ENCODE measurements around the gene NT5C3A. TPM values are rescaled to one million over a fixed set of nuclear protein-coding genes. Genes with fewer than 3 reads are reported as not detected.

Gene NT5C3A
- total and polyA plus RNA-seq, 7 experiments from 2014 or later, result 36.6 to 64.8 (median 48.5) TPM

DNA sequence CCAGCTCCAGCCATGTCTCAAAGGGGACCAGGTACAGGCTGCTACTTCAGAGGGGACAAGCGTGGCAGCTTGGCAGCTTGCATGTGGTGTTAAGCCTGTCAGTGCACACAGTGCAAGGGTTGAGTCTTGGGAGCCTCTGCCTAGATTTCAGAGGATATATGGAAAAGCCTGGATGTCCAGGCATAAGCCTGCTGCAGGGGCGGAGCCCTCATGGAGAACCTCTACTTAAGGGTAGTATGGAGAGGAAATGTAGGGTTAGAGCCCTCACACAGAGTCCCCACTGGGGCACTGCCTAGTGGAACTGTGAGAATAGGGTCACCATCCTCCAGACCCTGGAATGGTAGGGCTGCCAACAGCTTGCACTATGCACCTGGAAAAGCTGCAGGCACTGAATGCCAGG, 7.7 kb upstream of the NT5C3A start:
- POLR2A ChIA-PET, result no interaction called here
- H3K4me1 Mint-ChIP-seq, result no peaks in the 10 kb centered on the region

DNA sequence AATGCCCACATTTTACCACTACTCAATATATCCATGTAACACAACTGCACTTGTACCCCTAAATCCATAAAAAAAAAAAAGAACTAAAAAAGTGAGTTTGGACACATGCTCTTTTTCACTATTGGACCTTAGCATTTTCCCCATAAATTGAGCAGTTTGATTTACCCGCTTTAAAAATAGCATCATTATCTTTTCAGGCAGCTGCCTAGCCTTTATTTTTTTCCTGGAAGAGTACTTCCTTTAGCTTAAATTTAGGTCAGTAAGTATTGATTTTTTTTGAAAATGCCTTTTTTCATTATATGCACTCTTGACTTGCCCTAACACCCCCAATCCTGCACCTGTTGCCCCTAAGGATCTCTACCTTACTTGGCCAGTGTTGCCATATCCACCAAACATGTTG, 5.3 kb upstream of the NT5C3A start:
- ChIA-PET POLR2A (interaction anchor here (0.8 to 1.1 kb wide), 2 partner anchors 41 to 283 kb away, joined by 3 to 5 read pairs; no protein-coding TSS in a partner anchor), CTCF (no interaction called here)
- no peak overlapping the region for H3K4me3 Mint-ChIP-seq
- H3K4me3 ChIP-seq (ENCODE audit: low read length), result no peak overlapping the region
- H3K9me3 ChIP-seq (ENCODE audit: control insufficient read depth in 2 of 3, low read length in 3 of 3), result peaks cover 0 to 16% (median 0%) of the 10 kb centered on the region in 3 experiments
- no peak for ATAC-seq
- H3K9me3 Mint-ChIP-seq, result peaks cover 0 to 59% (median 27%) of the 10 kb centered on the region in 11 donors
- H3K27ac Mint-ChIP-seq, result no peak overlapping the region
- H3K27ac ChIP-seq (ENCODE audit: low read depth, low read length), result no peak overlapping the region
- no peaks in the 10 kb centered on the region for H3K36me3 ChIP-seq (ENCODE audit: control insufficient read depth in 2 of 3, insufficient read depth in 3 of 3, low read length in 3 of 3)
- H3K27me3 Mint-ChIP-seq, result peaks cover 0 to 24% (median 16%) of the 10 kb centered on the region in 5 donors
- DNase-seq, result no peak
- peaks cover 5 to 7% of the 10 kb centered on the region in 2 donors for H3K4me1 ChIP-seq (ENCODE audit: control insufficient read depth in 2 of 2, insufficient read depth in 2 of 2, low read length in 2 of 2)
- H3K27me3 ChIP-seq (ENCODE audit: control insufficient read depth in 2 of 2, insufficient read depth in 2 of 2, low read length in 2 of 2), result no peaks in the 10 kb centered on the region
- peaks cover 3 to 11% (median 7%) of the 10 kb centered on the region in 7 donors for H3K4me1 Mint-ChIP-seq
- intact Hi-C loops (cut with micrococcal nuclease), result no loop called here
- H3K36me3 Mint-ChIP-seq, result peaks cover 7 to 17% (median 8%) of the 10 kb centered on the region in 5 donors

More for the DNA sequence above, 7.7 kb upstream of the NT5C3A start:
- Histone ChIP-seq H3K4me3 (ENCODE audit: low read length) (no peak overlapping the region), H3K27ac (ENCODE audit: low read depth, low read length) (no peak overlapping the region), H3K36me3 (ENCODE audit: control insufficient read depth in 2 of 3, insufficient read depth in 3 of 3, low read length in 3 of 3) (no peaks in the 10 kb centered on the region), H3K4me1 (ENCODE audit: control insufficient read depth in 2 of 2, insufficient read depth in 2 of 2, low read length in 2 of 2) (no peaks in the 10 kb centered on the region), H3K9me3 (ENCODE audit: control insufficient read depth in 2 of 3, low read length in 3 of 3) (peaks cover 0 to 16% (median 0%) of the 10 kb centered on the region in 3 experiments), H3K27me3 (ENCODE audit: control insufficient read depth in 2 of 2, insufficient read depth in 2 of 2, low read length in 2 of 2) (no peaks in the 10 kb centered on the region)
- no peak for DNase-seq
- no peak for ATAC-seq
- intact Hi-C loops (cut with micrococcal nuclease), result no loop called here
- Mint-ChIP-seq H3K27ac (no peak overlapping the region), H3K36me3 (peaks cover 4 to 17% (median 8%) of the 10 kb centered on the region in 5 donors), H3K9me3 (peaks cover 0 to 53% (median 25%) of the 10 kb centered on the region in 11 donors), H3K4me3 (no peak overlapping the region), H3K27me3 (peaks cover 8 to 34% (median 20%) of the 10 kb centered on the region in 5 donors)
- CTCF ChIA-PET, result no interaction called here

DNA sequence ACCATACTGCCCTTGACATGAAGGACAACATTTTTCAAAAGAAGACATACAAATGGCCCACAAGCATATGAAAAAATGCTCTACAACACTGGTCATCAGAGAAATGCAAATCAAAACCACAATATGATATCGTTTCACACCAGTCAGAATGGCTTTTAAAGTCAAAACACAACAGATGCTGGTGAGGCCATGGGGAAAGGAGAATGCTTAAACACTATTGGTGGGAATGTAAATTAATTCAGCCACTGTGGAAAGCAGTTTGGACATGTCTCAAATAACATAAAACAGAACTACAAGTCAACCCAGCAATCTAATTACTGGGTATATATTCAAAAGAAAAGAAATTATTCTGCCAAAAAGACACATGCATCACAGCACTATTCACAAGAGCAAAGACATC, 4.2 kb upstream of the NT5C3A start:
- no peak overlapping the region for H3K4me3 Mint-ChIP-seq
- Histone ChIP-seq H3K27me3 (ENCODE audit: control insufficient read depth in 2 of 2, insufficient read depth in 2 of 2, low read length in 2 of 2) (no peaks in the 10 kb centered on the region), H3K4me3 (ENCODE audit: low read length) (no peak overlapping the region), H3K4me1 (ENCODE audit: control insufficient read depth in 2 of 2, insufficient read depth in 2 of 2, low read length in 2 of 2) (peaks cover 7% of the 10 kb centered on the region in 2 donors), H3K27ac (ENCODE audit: low read depth, low read length) (no peak overlapping the region), H3K9me3 (ENCODE audit: control insufficient read depth in 2 of 3, low read length in 3 of 3) (peaks cover 0 to 16% (median 0%) of the 10 kb centered on the region in 3 experiments), H3K36me3 (ENCODE audit: control insufficient read depth in 2 of 3, insufficient read depth in 3 of 3, low read length in 3 of 3) (no peaks in the 10 kb centered on the region)
- H3K9me3 Mint-ChIP-seq, result peaks cover 0 to 52% (median 25%) of the 10 kb centered on the region in 11 donors
- H3K27ac Mint-ChIP-seq, result no peak overlapping the region
- intact Hi-C loops (cut with micrococcal nuclease), result no loop called here
- peaks cover 3 to 14% (median 10%) of the 10 kb centered on the region in 7 donors for H3K4me1 Mint-ChIP-seq
- POLR2A ChIA-PET, result no interaction called here
- peaks cover 7 to 15% (median 8%) of the 10 kb centered on the region in 5 donors for H3K36me3 Mint-ChIP-seq
- DNase-seq, result no peak
- no peak for ATAC-seq
- CTCF ChIA-PET, result no interaction called here
- peaks cover 0 to 19% (median 4%) of the 10 kb centered on the region in 5 donors for H3K27me3 Mint-ChIP-seq

DNA sequence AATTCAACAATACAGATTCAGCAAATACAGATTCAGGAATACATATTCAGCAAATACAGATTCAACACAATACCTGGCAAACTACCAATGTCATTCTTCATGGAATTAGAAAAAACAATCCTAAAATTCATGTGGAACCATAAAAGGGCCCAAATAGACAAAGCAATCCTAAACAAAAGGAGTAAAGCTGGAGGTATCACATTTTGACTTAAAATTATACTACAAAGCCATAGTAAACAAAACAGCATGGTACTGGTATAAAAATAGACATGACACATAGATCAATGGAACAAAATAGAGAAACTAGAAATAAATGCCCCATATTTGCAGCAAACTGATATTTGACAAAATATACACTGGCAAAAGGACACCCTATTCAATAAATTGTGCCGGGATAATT, 3.4 kb upstream of the NT5C3A start:
- Histone ChIP-seq H3K36me3 (ENCODE audit: control insufficient read depth in 2 of 3, insufficient read depth in 3 of 3, low read length in 3 of 3) (no peaks in the 10 kb centered on the region), H3K27ac (ENCODE audit: low read depth, low read length) (no peak overlapping the region), H3K9me3 (ENCODE audit: control insufficient read depth in 2 of 3, low read length in 3 of 3) (peaks cover 0 to 16% (median 0%) of the 10 kb centered on the region in 3 experiments), H3K27me3 (ENCODE audit: control insufficient read depth in 2 of 2, insufficient read depth in 2 of 2, low read length in 2 of 2) (no peaks in the 10 kb centered on the region), H3K4me3 (ENCODE audit: low read length) (no peak overlapping the region), H3K4me1 (ENCODE audit: control insufficient read depth in 2 of 2, insufficient read depth in 2 of 2, low read length in 2 of 2) (peaks cover 12 to 15% of the 10 kb centered on the region in 2 donors)
- Mint-ChIP-seq H3K36me3 (peaks cover 7 to 10% (median 8%) of the 10 kb centered on the region in 5 donors), H3K27me3 (peaks cover 0 to 19% (median 0%) of the 10 kb centered on the region in 5 donors), H3K9me3 (peaks cover 0 to 44% (median 19%) of the 10 kb centered on the region in 11 donors), H3K27ac (peak overlapping the region in 1 of 9 donors; percentile 2), H3K4me3 (peak overlapping the region in 1 of 10 donors; percentile 9), H3K4me1 (peaks cover 5 to 22% (median 16%) of the 10 kb centered on the region in 7 donors)
- intact Hi-C loops (cut with micrococcal nuclease), result no loop called here
- POLR2A ChIA-PET, result no interaction called here
- ATAC-seq (no peak), DNase-seq (no peak)
- CTCF ChIA-PET, result no interaction called here

DNA sequence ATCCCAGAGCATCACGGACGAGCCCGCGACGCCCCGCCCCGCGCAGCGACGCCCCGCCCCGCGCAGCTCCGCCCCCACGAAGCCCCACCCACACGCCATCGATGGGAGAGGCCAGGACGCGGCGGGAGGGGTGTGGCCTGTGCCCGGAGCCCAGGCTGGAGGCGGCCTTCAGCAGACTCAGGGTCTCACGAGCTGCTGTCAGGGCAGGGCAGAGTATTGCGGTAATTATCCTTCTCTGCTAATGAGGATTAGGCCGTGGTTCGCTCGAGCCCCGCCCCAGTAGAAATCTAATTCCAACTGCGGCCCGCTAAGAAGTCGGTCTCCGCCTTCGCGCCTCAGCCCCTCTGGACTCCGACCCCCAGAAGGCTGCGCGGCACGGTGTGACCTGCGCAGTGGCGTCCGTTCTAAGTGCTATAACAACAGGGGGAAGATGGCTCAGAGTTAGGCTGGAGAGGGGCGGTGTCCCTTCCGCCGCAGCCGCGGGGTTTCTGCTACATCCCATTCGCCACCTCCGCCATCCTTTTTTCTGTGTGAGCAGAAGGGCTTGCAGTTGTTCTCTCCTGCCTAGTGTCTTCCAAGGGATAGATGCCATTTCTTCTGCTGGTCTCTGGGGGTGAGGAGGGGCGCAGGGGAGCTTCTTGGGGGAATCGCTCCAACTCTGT, 337 bp upstream of the NT5C3A start:
- POLR2A ChIA-PET, result interaction anchor here (0.6 to 3.8 kb wide), 16 partner anchors 10 to 573 kb away, joined by 3 to 35 read pairs (median 8); partner anchors contain the start of genes AVL9, BBS9, KBTBD2 and LSM5
- Histone ChIP-seq H3K27me3 (ENCODE audit: control insufficient read depth in 2 of 2, insufficient read depth in 2 of 2, low read length in 2 of 2) (no peaks in the 10 kb centered on the region), H3K36me3 (ENCODE audit: control insufficient read depth in 2 of 3, insufficient read depth in 3 of 3, low read length in 3 of 3) (no peaks in the 10 kb centered on the region), H3K9me3 (ENCODE audit: control insufficient read depth in 2 of 3, low read length in 3 of 3) (no peaks in the 10 kb centered on the region), H3K27ac (ENCODE audit: low read depth, low read length) (peak overlapping the region; percentile 82), H3K4me1 (ENCODE audit: control insufficient read depth in 2 of 2, insufficient read depth in 2 of 2, low read length in 2 of 2) (peaks cover 23 to 32% of the 10 kb centered on the region in 2 donors), H3K4me3 (ENCODE audit: low read length) (peak overlapping the region; percentile 96)
- H3K27me3 Mint-ChIP-seq, result peaks cover 0 to 14% (median 0%) of the 10 kb centered on the region in 5 donors
- peaks cover 8 to 17% (median 15%) of the 10 kb centered on the region in 5 donors for H3K36me3 Mint-ChIP-seq
- peaks cover 20 to 50% (median 39%) of the 10 kb centered on the region in 7 donors for H3K4me1 Mint-ChIP-seq
- H3K27ac Mint-ChIP-seq, result peak overlapping the region; percentile 92 to 99 (median 96)
- H3K9me3 Mint-ChIP-seq, result peaks cover 0 to 21% (median 8%) of the 10 kb centered on the region in 11 donors
- H3K4me3 Mint-ChIP-seq, result peak overlapping the region; percentile 91 to 98 (median 96)
- CTCF ChIA-PET, result interaction anchor here (0.5 to 1.7 kb wide), 8 partner anchors 10 to 216 kb away, joined by 3 to 6 read pairs (median 4); no protein-coding TSS in a partner anchor
- DNase-seq (peak; percentile 90 to 95 (median 93)), ATAC-seq (peak; percentile 97)
- intact Hi-C loops (cut with micrococcal nuclease), result loop anchor here (1.0 kb wide), 10 partner anchors 9 to 573 kb away; partner anchors contain the start of genes AVL9 (in 2 of the 2), BBS9 (in 2 of the 2), LSM5 (in 2 of the 2) and RP9 (in 2 of the 2)

DNA sequence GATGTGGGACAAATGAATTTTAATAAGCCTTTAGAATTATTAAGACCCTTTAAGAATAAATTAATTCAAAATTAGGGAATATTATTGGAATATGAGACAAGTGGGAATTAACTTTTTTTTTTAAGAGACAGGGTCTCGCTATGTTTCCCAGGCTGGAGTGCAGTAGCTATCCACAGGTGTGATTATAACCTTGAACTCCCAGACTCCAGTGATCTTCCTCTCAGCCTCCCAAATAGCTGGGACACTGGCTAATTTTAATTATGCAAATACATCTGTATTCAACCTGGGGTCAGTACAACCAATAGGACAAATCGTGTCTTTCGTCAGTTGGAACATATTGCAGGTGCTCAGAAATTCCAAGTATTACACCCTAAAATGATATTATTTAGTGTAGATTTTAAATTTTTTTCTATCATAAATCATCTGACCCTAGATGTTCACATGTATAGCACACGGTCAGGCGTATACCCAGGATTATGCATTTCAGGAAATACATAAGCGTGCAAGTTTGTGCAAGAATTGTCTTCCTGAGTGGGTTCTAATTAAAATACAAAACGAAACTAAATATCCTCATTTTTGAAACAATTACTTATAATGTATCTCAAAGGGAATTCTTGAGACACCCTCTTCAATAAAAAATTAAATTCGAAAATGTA, 1.2 kb downstream of the NT5C3A start:
- Histone ChIP-seq H3K27ac (ENCODE audit: low read depth, low read length) (peak overlapping the region; percentile 82), H3K27me3 (ENCODE audit: control insufficient read depth in 2 of 2, insufficient read depth in 2 of 2, low read length in 2 of 2) (no peaks in the 10 kb centered on the region), H3K4me1 (ENCODE audit: control insufficient read depth in 2 of 2, insufficient read depth in 2 of 2, low read length in 2 of 2) (peaks cover 23 to 32% of the 10 kb centered on the region in 2 donors), H3K36me3 (ENCODE audit: control insufficient read depth in 2 of 3, insufficient read depth in 3 of 3, low read length in 3 of 3) (no peaks in the 10 kb centered on the region), H3K9me3 (ENCODE audit: control insufficient read depth in 2 of 3, low read length in 3 of 3) (no peaks in the 10 kb centered on the region), H3K4me3 (ENCODE audit: low read length) (peak overlapping the region; percentile 96)
- Mint-ChIP-seq H3K9me3 (peaks cover 0 to 14% (median 7%) of the 10 kb centered on the region in 11 donors), H3K27me3 (peaks cover 0 to 11% (median 0%) of the 10 kb centered on the region in 5 donors), H3K36me3 (peaks cover 6 to 17% (median 13%) of the 10 kb centered on the region in 5 donors), H3K4me1 (peaks cover 23 to 64% (median 46%) of the 10 kb centered on the region in 7 donors), H3K27ac (peak overlapping the region; percentile 84 to 98 (median 91)), H3K4me3 (peak overlapping the region; percentile 91 to 98 (median 96))
- intact Hi-C loops (cut with micrococcal nuclease), result no loop called here
- no peak for DNase-seq
- POLR2A ChIA-PET, result interaction anchor here (1.0 to 3.8 kb wide), 11 partner anchors 8 to 566 kb away, joined by 3 to 35 read pairs (median 10); partner anchors contain the start of genes AVL9, KBTBD2 and RP9
- no peak for ATAC-seq
- CTCF ChIA-PET, result interaction anchor here (0.6 kb wide), 1 partner anchor 16 kb away, joined by 3 read pairs; no protein-coding TSS in a partner anchor

Data from naive thymus-derived CD4-positive, alpha-beta T cell (primary cell).